MM.1S (cell line): ENCODE results near the gene DNAJC30.

ENCODE experiments used
- EZH2 ChIP-seq: fragments of 300-600 bp; sonication (generic); optimal IDR thresholded peaks from 2 replicates; pipeline ENCODE3; 2017; ENCODE audit warnings: low read depth, mild to moderate bottlenecking, antibody characterized with exemption, low read length, mixed read lengths
- EZH2phosphoT487 ChIP-seq: fragments of 300-600 bp; sonication (generic); IDR thresholded peaks from 2 replicates; pipeline ENCODE4 v1.6.1; 2018; ENCODE audit warnings: antibody characterized with exemption, low read length
- TF ChIP-seq, protein P1 (sequence below): fragments of 300-600 bp; sonication (generic); IDR thresholded peaks from 2 replicates; pipeline ENCODE4 v1.5.1; 2016; ENCODE audit warnings: antibody characterized with exemption, low read length, mixed read lengths

DNA sequence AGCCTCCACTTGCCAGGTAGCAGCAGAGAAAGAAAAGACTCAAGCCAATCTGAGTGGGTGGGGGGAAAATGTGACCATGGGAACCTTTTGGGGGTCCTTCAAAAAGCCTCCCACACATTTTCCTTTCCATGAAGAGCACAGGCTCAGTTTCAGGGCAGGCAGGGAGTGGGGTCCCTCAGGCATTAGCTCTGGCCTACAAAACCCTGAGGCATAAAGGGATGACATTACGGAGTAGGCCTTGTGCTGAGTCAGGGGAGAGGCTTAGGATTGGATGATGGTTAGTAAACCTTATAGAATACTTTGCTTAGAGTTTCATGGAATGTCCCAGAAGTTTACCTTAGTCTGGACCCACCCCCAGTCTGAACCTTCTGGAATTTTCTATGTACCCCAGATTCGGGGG is 3.5 kb downstream of the DNAJC30 start:
- TF ChIP-seq, protein P1, sequence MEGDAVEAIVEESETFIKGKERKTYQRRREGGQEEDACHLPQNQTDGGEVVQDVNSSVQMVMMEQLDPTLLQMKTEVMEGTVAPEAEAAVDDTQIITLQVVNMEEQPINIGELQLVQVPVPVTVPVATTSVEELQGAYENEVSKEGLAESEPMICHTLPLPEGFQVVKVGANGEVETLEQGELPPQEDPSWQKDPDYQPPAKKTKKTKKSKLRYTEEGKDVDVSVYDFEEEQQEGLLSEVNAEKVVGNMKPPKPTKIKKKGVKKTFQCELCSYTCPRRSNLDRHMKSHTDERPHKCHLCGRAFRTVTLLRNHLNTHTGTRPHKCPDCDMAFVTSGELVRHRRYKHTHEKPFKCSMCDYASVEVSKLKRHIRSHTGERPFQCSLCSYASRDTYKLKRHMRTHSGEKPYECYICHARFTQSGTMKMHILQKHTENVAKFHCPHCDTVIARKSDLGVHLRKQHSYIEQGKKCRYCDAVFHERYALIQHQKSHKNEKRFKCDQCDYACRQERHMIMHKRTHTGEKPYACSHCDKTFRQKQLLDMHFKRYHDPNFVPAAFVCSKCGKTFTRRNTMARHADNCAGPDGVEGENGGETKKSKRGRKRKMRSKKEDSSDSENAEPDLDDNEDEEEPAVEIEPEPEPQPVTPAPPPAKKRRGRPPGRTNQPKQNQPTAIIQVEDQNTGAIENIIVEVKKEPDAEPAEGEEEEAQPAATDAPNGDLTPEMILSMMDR: no peak
- TF ChIP-seq EZH2phosphoT487 (no peak), EZH2 (no peak)
